Aorta (tissue), 5 donors: ENCODE measurements around the gene ZNF439. TPM values are rescaled to one million over a fixed set of nuclear protein-coding genes. Genes with fewer than 3 reads are reported as not detected.

Source experiments
- ATAC-seq: fragments of 200-7000 bp; cut with Tn5 transposase; one replicate; pipeline ENCODE4 v1.9.1; 2022; ENCODE audit warnings: moderate library complexity; ENCODE audit not compliant: low FRiP score
- DNase-seq, 2 donors: peaks; one replicate each; pipeline ENCODE4 v3.0.0-alpha.2; 2020
- H3K27ac ChIP-seq, 2 donors: one replicate each; pipeline ENCODE4 v1.5.1; 2013; ENCODE audit warnings: low read length in 2 of 2, mild to moderate bottlenecking in 2 of 2, moderate library complexity in 2 of 2, control low read depth in 1 of 2, inconsistent platforms in 1 of 2, low read depth in 1 of 2
- H3K27me3 ChIP-seq, 2 donors: one replicate each; pipeline ENCODE4 v1.6.1; 2013; ENCODE audit warnings: control low read depth in 1 of 2, low read length in 1 of 2, mild to moderate bottlenecking in 1 of 2, moderate library complexity in 1 of 2; ENCODE audit not compliant: insufficient read depth in 2 of 2, control insufficient read depth in 1 of 2
- H3K36me3 ChIP-seq, 2 donors: one replicate each; pipeline ENCODE4 v1.6.1; 2013; ENCODE audit warnings: control low read depth in 1 of 2, low read length in 1 of 2, mild to moderate bottlenecking in 1 of 2; ENCODE audit not compliant: insufficient read depth in 2 of 2, control insufficient read depth in 1 of 2
- H3K4me1 ChIP-seq, 2 donors: one replicate each; pipeline ENCODE4 v1.6.1; 2013; ENCODE audit warnings: low read length in 2 of 2, control low read depth in 1 of 2, mild to moderate bottlenecking in 1 of 2, moderate library complexity in 1 of 2; ENCODE audit not compliant: insufficient read depth in 2 of 2, control insufficient read depth in 1 of 2
- H3K4me3 ChIP-seq, 2 donors: one replicate each; pipeline ENCODE4 v1.5.1; 2013; ENCODE audit warnings: low read length in 2 of 2, control low read depth in 1 of 2, mild to moderate bottlenecking in 1 of 2
- H3K9me3 ChIP-seq: one replicate; pipeline ENCODE4 v1.6.1; 2013; ENCODE audit warnings: mild to moderate bottlenecking, low read length; ENCODE audit not compliant: control insufficient read depth
- WGBS, 2 donors: extraction: QIAGEN DNeasy Blood & Tissue Kit; methylation state at CpG; one replicate each; pipeline ENCODE4 v1.1.7; 2013; 5-methylcytosine and 5-hydroxymethylcytosine counted together
- intact Hi-C, 2 donors: fragments of 100-400 bp; cut with DNase I; formaldehyde crosslinking; loops; one replicate each; pipeline versions ENCODE4 v1.14.2 to v1.15.0; 2022
- long read RNA-seq, 2 donors: library from polyadenylated mRNA; unstranded; transcript quantifications; one replicate each; pipeline ENCODE4 v2.0.0, GENCODE V29; 2020 to 2021
- polyA plus RNA-seq, 2 donors: library from polyadenylated mRNA; stranded (reverse); fragments of 200-250 nt; gene quantifications; one replicate each; pipeline ENCODE4 v1.2.3, GENCODE V29; 2013
- total RNA-seq, 2 donors: library from RNA; stranded (reverse); fragmentation: NEBNext Ultra II Directional; extraction: Animal tissue kit (Norgen Biotek cat#: 25700); gene quantifications; one replicate each; pipeline ENCODE4 v1.2.1, GENCODE V29; 2021
- donor health status: healthy with polysubstance abuse.
- donor health status: Bipolar disorder and iron deficiency.
- donor health status: DM: no; HTN: no; CAD: no.
- donor health status: DM: no; HTN: no; CAD: no.
- donor health status: DM: yes; HTN: yes; CAD: no.

Gene ZNF439
- 10 to 100 TPM in 1 of 2 donors, 1 to 10 TPM in 1; 9.4 to 13.3 TPM for total RNA-seq
- 10 to 100 TPM in 1 of 2 donors, 1 to 10 TPM in 1; 6.3 to 11.7 TPM for polyA plus RNA-seq
- long read RNA-seq, donor 1, partial matches to known transcripts = 0 of 14 reads
- long read RNA-seq, donor 1, other reads (novel, unspliced or antisense) = 8 of 14 reads
- long read RNA-seq, donor 2, partial matches to known transcripts = 1 of 7 reads
- long read RNA-seq, donor 2, other reads (novel, unspliced or antisense) = 4 of 7 reads

- peaks cover 3% of the 10 kb centered on the region for H3K9me3 ChIP-seq
- DNase-seq = peak; percentile 95 to 97
- H3K27me3 ChIP-seq = no peaks in the 10 kb centered on the region
- H3K4me3 ChIP-seq = peak within 1 kb of the TSS; percentile 8 to 54
- ATAC-seq = peak; percentile 97
- 0 to 1% methylated on average over 59 of the region's 59 CpGs for WGBS, 2 donors
- H3K36me3 ChIP-seq = no peaks in the 10 kb centered on the region
- no peaks in the 10 kb centered on the region for H3K4me1 ChIP-seq
- intact Hi-C loops = no loop called here
- H3K27ac ChIP-seq = peak within 1 kb of the TSS in 1 of 2 donors; percentile 55
Measured at GRCh38 chr19:11848594-11849469, at the start of gene ZNF439. Gene ZNF439, plus strand, starts transcription at chr19:11848726. Its CDS starts 142 bp downstream, at chr19:11848868.

- 96% methylated on average over 11 of the region's 11 CpGs for WGBS, 2 donors
- Histone ChIP-seq H3K36me3 (peaks cover 3 to 8% of the 10 kb centered on the region in 2 donors), H3K9me3 (peaks cover 8% of the 10 kb centered on the region), H3K27me3 (no peaks in the 10 kb centered on the region), H3K4me3 (peak overlapping the region in 1 of 2 donors; percentile 20), H3K27ac (no peak overlapping the region), H3K4me1 (no peaks in the 10 kb centered on the region)
- intact Hi-C loops = no loop called here
- ATAC-seq (no peak), DNase-seq (no peak)
Measured at GRCh38 chr19:11806354-11807098, 42.0 kb upstream of the ZNF439 start.

- H3K9me3 ChIP-seq = peaks cover 8% of the 10 kb centered on the region
- no peak for ATAC-seq
Measured at GRCh38 chr19:11807099-11807380, 41.5 kb upstream of the ZNF439 start.

GRCh38 chr19:11813703-11814028, 34.9 kb upstream of the ZNF439 start:
- WGBS, 2 donors = 0 to 1% methylated on average over 6 of the region's 6 CpGs
- DNase-seq = no peak
- intact Hi-C loops = loop anchor here in 1 of 2 donors (2.0 kb wide), 1 partner anchor 15 kb away; the partner anchor contains the start of gene ZNF491
- H3K27ac ChIP-seq = peak overlapping the region in 1 of 2 donors; percentile 52
- no peaks in the 10 kb centered on the region for H3K4me1 ChIP-seq
- no peaks in the 10 kb centered on the region for H3K27me3 ChIP-seq
- H3K9me3 ChIP-seq = no peaks in the 10 kb centered on the region
- no peaks in the 10 kb centered on the region for H3K36me3 ChIP-seq
- peak overlapping the region in 1 of 2 donors; percentile 27 for H3K4me3 ChIP-seq
- ATAC-seq = no peak

More at GRCh38 chr19:11807099-11807380, 41.5 kb upstream of the ZNF439 start:
- H3K27ac ChIP-seq = no peak overlapping the region
- H3K36me3 ChIP-seq = peaks cover 3 to 8% of the 10 kb centered on the region in 2 donors
- H3K27me3 ChIP-seq = no peaks in the 10 kb centered on the region
- H3K4me3 ChIP-seq = no peak overlapping the region
- no peaks in the 10 kb centered on the region for H3K4me1 ChIP-seq
- intact Hi-C loops = no loop called here
- DNase-seq = no peak
- WGBS, 2 donors = 95 to 96% methylated on average over 2 of the region's 2 CpGs

GRCh38 chr19:11814029-11814699, 34.4 kb upstream of the ZNF439 start, which contains the start of gene ZNF440:
Gene ZNF440, plus strand, starts transcription at chr19:11814273. Its CDS starts 175 bp downstream, at chr19:11814448.
- Histone ChIP-seq H3K27ac (peak within 1 kb of the TSS; percentile 61 to 62), H3K27me3 (no peaks in the 10 kb centered on the region), H3K4me3 (peak within 1 kb of the TSS; percentile 46 to 88), H3K9me3 (no peaks in the 10 kb centered on the region), H3K36me3 (no peaks in the 10 kb centered on the region), H3K4me1 (no peaks in the 10 kb centered on the region)
- WGBS, 2 donors = 0% methylated on average over 42 to 55 of the region's 55 CpGs
- intact Hi-C loops = loop anchor here in 1 of 2 donors (2.0 kb wide), 1 partner anchor 15 kb away; the partner anchor contains the start of gene ZNF491
- DNase-seq (peak; percentile 97 to 98), ATAC-seq (peak; percentile 100)

- Histone ChIP-seq H3K36me3 (no peaks in the 10 kb centered on the region), H3K4me3 (peak overlapping the region; percentile 46 to 88), H3K27me3 (no peaks in the 10 kb centered on the region), H3K27ac (peak overlapping the region; percentile 61 to 62), H3K9me3 (no peaks in the 10 kb centered on the region), H3K4me1 (no peaks in the 10 kb centered on the region)
- ATAC-seq = peak; percentile 12
- intact Hi-C loops = loop anchor here in 1 of 2 donors (2.0 kb wide), 1 partner anchor 16 kb away; the partner anchor contains the start of gene ZNF491
- no peak for DNase-seq
- WGBS, 2 donors = 8 to 13% methylated on average over 13 of the region's 13 CpGs
Measured at GRCh38 chr19:11814700-11815035, 33.9 kb upstream of the ZNF439 start.

- DNase-seq (no peak), ATAC-seq (no peak)
- no peak overlapping the region for H3K27ac ChIP-seq
- WGBS, 2 donors = 84 to 92% methylated on average over 5 of the region's 5 CpGs
- no peak overlapping the region for H3K4me3 ChIP-seq
- intact Hi-C loops = no loop called here
- no peaks in the 10 kb centered on the region for H3K36me3 ChIP-seq
- no peaks in the 10 kb centered on the region for H3K27me3 ChIP-seq
- H3K4me1 ChIP-seq = no peaks in the 10 kb centered on the region
- H3K9me3 ChIP-seq = peaks cover 4% of the 10 kb centered on the region
Measured at GRCh38 chr19:11821474-11822109, 26.9 kb upstream of the ZNF439 start.
